NT2/D1 (cell line): ENCODE data around the gene PRX.

Source experiments
- SUZ12 ChIP-seq: IDR thresholded peaks from 2 replicates; pipeline ENCODE4 v1.6.1; 2011; ENCODE audit not compliant: insufficient read length, insufficient read depth; ENCODE audit errors: extremely low read depth
- YY1 ChIP-seq: IDR thresholded peaks from 2 replicates; pipeline ENCODE4 v1.6.1; 2011; ENCODE audit not compliant: insufficient read length, insufficient read depth
- ZNF274 ChIP-seq: IDR thresholded peaks from 2 replicates; pipeline ENCODE4 v1.6.1; 2011; ENCODE audit warnings: mild to moderate bottlenecking, low read depth, low read length

DNA sequence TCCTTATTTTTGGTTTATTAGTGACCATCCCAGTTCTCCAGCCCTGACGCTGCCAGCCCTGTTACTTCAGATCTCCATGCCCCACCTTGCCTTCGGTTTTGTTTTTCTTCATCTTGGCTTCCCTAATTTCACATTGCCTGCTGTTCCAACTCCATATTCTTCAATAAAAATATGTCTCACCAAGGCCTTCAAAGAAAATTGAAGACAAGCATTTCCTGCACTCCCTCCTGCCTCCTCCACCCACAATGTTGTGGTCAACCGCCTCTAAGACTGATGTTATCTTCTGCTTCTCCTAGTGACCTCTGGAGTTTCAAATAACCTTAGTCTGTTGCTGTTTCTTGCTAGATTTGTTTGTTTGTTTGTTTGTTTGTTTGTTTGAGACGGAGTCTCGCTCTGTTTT is 50.1 kb downstream of the PRX start:
- TF ChIP-seq YY1 (no peak), SUZ12 (no peak), ZNF274 (no peak)
